Upper lobe of right lung (tissue), 1 donor: Measurements from ENCODE around the gene KRTAP4-1. TPM values are rescaled to one million over a fixed set of nuclear protein-coding genes. Genes with fewer than 3 reads are reported as not detected.

Source experiments
- ATAC-seq: fragments of 200-7000 bp; cut with Tn5 transposase; one replicate; pipeline ENCODE4 v1.9.1; 2020; ENCODE audit warnings: mild to moderate bottlenecking, moderate library complexity
- DNase-seq: peaks from one replicate; pipeline ENCODE4 v3.0.0-alpha.2; 2020
- H3K27ac ChIP-seq: fragments of 200-600 bp; one replicate; pipeline ENCODE4 v1.8.0; 2022
- H3K27me3 ChIP-seq: fragments of 200-600 bp; one replicate; pipeline ENCODE4 v1.8.0; 2022; ENCODE audit warnings: mild to moderate bottlenecking
- H3K36me3 ChIP-seq: fragments of 200-600 bp; one replicate; pipeline ENCODE4 v1.8.0; 2022
- H3K4me1 ChIP-seq: fragments of 200-600 bp; one replicate; pipeline ENCODE4 v1.8.0; 2022
- H3K4me3 ChIP-seq: fragments of 200-600 bp; one replicate; pipeline ENCODE4 v1.8.0; 2022; ENCODE audit warnings: mild to moderate bottlenecking
- H3K9me3 ChIP-seq: fragments of 200-600 bp; one replicate; pipeline ENCODE4 v1.8.0; 2022
- CTCF ChIP-seq: fragments of 200-600 bp; IDR thresholded peaks from one replicate; pipeline ENCODE4 v1.8.0; 2022; ENCODE audit warnings: antibody characterized with exemption
- intact Hi-C: fragments of 100-400 bp; cut with DNase I; formaldehyde crosslinking; loops from one replicate; pipeline ENCODE4 v1.11.0; 2022
- total RNA-seq: library from RNA; stranded (reverse); fragmentation: NEBNext Ultra II Directional; extraction: Animal tissue kit (Norgen Biotek cat#: 25700); gene quantifications from one replicate; pipeline ENCODE4 v1.2.1, GENCODE V29; 2021
- donor health status: DM: no; HTN: yes; CAD: no; lungs with severe emphysema.

KRTAP4-1 gene
- total RNA-seq, 1 donor from 2014 or later, result not detected

DNA sequence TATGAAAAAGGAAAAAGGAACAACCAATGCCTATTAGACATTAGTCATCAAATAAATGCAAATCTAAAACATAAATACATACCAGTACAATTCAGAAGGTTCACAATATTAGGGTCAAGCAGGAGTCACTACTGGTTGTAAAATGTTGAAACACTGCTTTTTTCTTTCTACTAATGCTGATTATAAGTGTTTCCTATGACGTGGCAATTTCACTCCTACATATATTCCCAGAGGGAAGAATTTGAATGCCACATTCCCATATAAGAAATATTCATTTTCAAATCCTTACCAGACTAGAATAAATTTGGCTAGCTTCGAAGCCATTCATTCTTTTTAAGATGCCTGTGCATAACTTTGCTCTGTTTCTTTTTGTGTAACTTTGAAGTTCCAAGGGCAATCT lies 39.1 kb upstream of the KRTAP4-1 start:
- no peak for DNase-seq
- Histone ChIP-seq H3K27me3 (no peaks in the 10 kb centered on the region), H3K9me3 (no peaks in the 10 kb centered on the region)

GRCh38 chr17:41215681-41216080 lies 31.0 kb upstream of the KRTAP4-1 start:
- no peak overlapping the region for H3K27ac ChIP-seq
- no peaks in the 10 kb centered on the region for H3K9me3 ChIP-seq
- intact Hi-C loops, result no loop called here
- peaks cover 7% of the 10 kb centered on the region for H3K27me3 ChIP-seq
- ATAC-seq (no peak), DNase-seq (no peak)
- H3K36me3 ChIP-seq, result no peaks in the 10 kb centered on the region
- H3K4me3 ChIP-seq, result no peak overlapping the region
- H3K4me1 ChIP-seq, result no peaks in the 10 kb centered on the region
- no peak for TF ChIP-seq CTCF

More for the DNA sequence above, 39.1 kb upstream of the KRTAP4-1 start:
- ATAC-seq, result no peak
- Histone ChIP-seq H3K36me3 (no peaks in the 10 kb centered on the region), H3K4me3 (no peak overlapping the region), H3K4me1 (no peaks in the 10 kb centered on the region), H3K27ac (no peak overlapping the region)
- intact Hi-C loops, result no loop called here
- no peak for TF ChIP-seq CTCF

- Histone ChIP-seq H3K36me3 (no peaks in the 10 kb centered on the region), H3K27me3 (peaks cover 7% of the 10 kb centered on the region), H3K9me3 (no peaks in the 10 kb centered on the region), H3K4me1 (no peaks in the 10 kb centered on the region), H3K27ac (no peak overlapping the region), H3K4me3 (no peak overlapping the region)
- ATAC-seq, result no peak
- TF ChIP-seq CTCF, result no peak
- DNase-seq, result no peak
- intact Hi-C loops, result no loop called here
Measured at GRCh38 chr17:41212524-41213169, 27.9 kb upstream of the KRTAP4-1 start.

GRCh38 chr17:41211845-41212466 lies 27.2 kb upstream of the KRTAP4-1 start:
- H3K9me3 ChIP-seq, result no peaks in the 10 kb centered on the region
- TF ChIP-seq CTCF, result no peak
- DNase-seq, result no peak
- H3K4me1 ChIP-seq, result no peaks in the 10 kb centered on the region
- H3K27me3 ChIP-seq, result peaks cover 5% of the 10 kb centered on the region
- H3K36me3 ChIP-seq, result no peaks in the 10 kb centered on the region
- H3K27ac ChIP-seq, result no peak overlapping the region
- no peak for ATAC-seq
- intact Hi-C loops, result no loop called here
- no peak overlapping the region for H3K4me3 ChIP-seq

GRCh38 chr17:41199421-41200078 lies 14.8 kb upstream of the KRTAP4-1 start:
- Histone ChIP-seq H3K27ac (no peak overlapping the region), H3K4me1 (no peaks in the 10 kb centered on the region), H3K27me3 (no peaks in the 10 kb centered on the region), H3K9me3 (no peaks in the 10 kb centered on the region), H3K4me3 (no peak overlapping the region), H3K36me3 (no peaks in the 10 kb centered on the region)
- ATAC-seq (no peak), DNase-seq (no peak)
- no peak for TF ChIP-seq CTCF
- intact Hi-C loops, result no loop called here
